ENCODE results near the gene C17orf78.
"Not testable (repeated sequence)": the region's sequence is repeated elsewhere in the genome, so short reads cannot be mapped to it uniquely, and the experiment has no call there.

The C17orf78 gene

GRCh38 chr17:37406635-37407461 is 31.1 kb downstream of the C17orf78 start, which contains the start of the genes ACACA and TADA2A:
TSS of gene ACACA (minus strand) at chr17:37406836. CDS start at chr17:37406299, 537 bp downstream.
TSS of gene TADA2A (plus strand) at chr17:37406886. CDS start at chr17:37411366, 4,480 bp downstream.
- Histone ChIP-seq H3K9ac (ENCODE audit: low read length in 2 of 2) (peak within 1 kb of the TSS; percentile 85 to 90), H3K36me3 (ENCODE audit: control insufficient read depth in 2 of 2, insufficient read depth in 2 of 2, low read length in 2 of 2) (peaks cover 4% of the 10 kb centered on the region in 2 donors), H3K9me3 (ENCODE audit: control insufficient read depth in 2 of 2, low read length in 2 of 2) (no peaks in the 10 kb centered on the region), H3K4me3 (ENCODE audit: low read length in 2 of 2) (peak within 1 kb of the TSS; percentile 87 to 90), H3K27me3 (ENCODE audit: control insufficient read depth in 1 of 2, insufficient read depth in 2 of 2, low read length in 2 of 2) (no peaks in the 10 kb centered on the region), H3K27ac (ENCODE audit: low read length) (peak within 1 kb of the TSS; percentile 83), H3K4me1 (ENCODE audit: control insufficient read depth, insufficient read depth, low read length) (peaks cover 7% of the 10 kb centered on the region)

GRCh38 chr17:37408145-37408479 is 32.3 kb downstream of the C17orf78 start:
- H3K27ac ChIP-seq (ENCODE audit: low read length); H3K4me3 ChIP-seq (ENCODE audit: low read length in 2 of 2); H3K9ac ChIP-seq (ENCODE audit: low read length in 2 of 2); H3K9me3 ChIP-seq (ENCODE audit: control insufficient read depth in 2 of 2, low read length in 2 of 2); H3K36me3 ChIP-seq (ENCODE audit: control insufficient read depth in 2 of 2, insufficient read depth in 2 of 2, low read length in 2 of 2); H3K4me1 ChIP-seq (ENCODE audit: control insufficient read depth, insufficient read depth, low read length); H3K27me3 ChIP-seq (ENCODE audit: control insufficient read depth in 1 of 2, insufficient read depth in 2 of 2, low read length in 2 of 2): not testable (repeated sequence)

- Histone ChIP-seq H3K36me3 (ENCODE audit: control insufficient read depth in 2 of 2, insufficient read depth in 2 of 2, low read length in 2 of 2) (peaks cover 11 to 12% of the 10 kb centered on the region in 2 donors), H3K4me3 (ENCODE audit: low read length in 2 of 2) (no peak overlapping the region)
Observed at GRCh38 chr17:37410357-37410756, 34.6 kb downstream of the C17orf78 start.

GRCh38 chr17:37413875-37414519 is 38.2 kb downstream of the C17orf78 start:
- Histone ChIP-seq H3K9me3 (ENCODE audit: control insufficient read depth in 2 of 2, low read length in 2 of 2) (no peaks in the 10 kb centered on the region), H3K4me1 (ENCODE audit: control insufficient read depth, insufficient read depth, low read length) (no peaks in the 10 kb centered on the region), H3K27ac (ENCODE audit: low read length) (no peak overlapping the region), H3K4me3 (ENCODE audit: low read length in 2 of 2) (no peak overlapping the region), H3K27me3 (ENCODE audit: control insufficient read depth in 1 of 2, insufficient read depth in 2 of 2, low read length in 2 of 2) (no peaks in the 10 kb centered on the region), H3K9ac (ENCODE audit: low read length in 2 of 2) (no peak overlapping the region), H3K36me3 (ENCODE audit: control insufficient read depth in 2 of 2, insufficient read depth in 2 of 2, low read length in 2 of 2) (peaks cover 12 to 14% of the 10 kb centered on the region in 2 donors)

More at GRCh38 chr17:37410357-37410756, 34.6 kb downstream of the C17orf78 start:
- Histone ChIP-seq H3K9me3 (ENCODE audit: control insufficient read depth in 2 of 2, low read length in 2 of 2) (no peaks in the 10 kb centered on the region), H3K27ac (ENCODE audit: low read length) (no peak overlapping the region), H3K27me3 (ENCODE audit: control insufficient read depth in 1 of 2, insufficient read depth in 2 of 2, low read length in 2 of 2) (no peaks in the 10 kb centered on the region), H3K4me1 (ENCODE audit: control insufficient read depth, insufficient read depth, low read length) (peaks cover 7% of the 10 kb centered on the region), H3K9ac (ENCODE audit: low read length in 2 of 2) (no peak overlapping the region)

GRCh38 chr17:37417852-37418251 is 42.1 kb downstream of the C17orf78 start:
- H3K27ac ChIP-seq (ENCODE audit: low read length): no peak overlapping the region
- no peak overlapping the region for H3K4me3 ChIP-seq (ENCODE audit: low read length in 2 of 2)
- no peaks in the 10 kb centered on the region for H3K4me1 ChIP-seq (ENCODE audit: control insufficient read depth, insufficient read depth, low read length)
- H3K27me3 ChIP-seq (ENCODE audit: control insufficient read depth in 1 of 2, insufficient read depth in 2 of 2, low read length in 2 of 2): no peaks in the 10 kb centered on the region
- peaks cover 13 to 15% of the 10 kb centered on the region in 2 donors for H3K36me3 ChIP-seq (ENCODE audit: control insufficient read depth in 2 of 2, insufficient read depth in 2 of 2, low read length in 2 of 2)
- H3K9me3 ChIP-seq (ENCODE audit: control insufficient read depth in 2 of 2, low read length in 2 of 2): no peaks in the 10 kb centered on the region
- H3K9ac ChIP-seq (ENCODE audit: low read length in 2 of 2): no peak overlapping the region

GRCh38 chr17:37422971-37423625 is 47.3 kb downstream of the C17orf78 start:
- H3K9ac ChIP-seq (ENCODE audit: low read length in 2 of 2): no peak overlapping the region
- H3K27me3 ChIP-seq (ENCODE audit: control insufficient read depth in 1 of 2, insufficient read depth in 2 of 2, low read length in 2 of 2): no peaks in the 10 kb centered on the region
- no peaks in the 10 kb centered on the region for H3K4me1 ChIP-seq (ENCODE audit: control insufficient read depth, insufficient read depth, low read length)
- H3K36me3 ChIP-seq (ENCODE audit: control insufficient read depth in 2 of 2, insufficient read depth in 2 of 2, low read length in 2 of 2): peaks cover 16 to 18% of the 10 kb centered on the region in 2 donors
- no peak overlapping the region for H3K4me3 ChIP-seq (ENCODE audit: low read length in 2 of 2)
- no peaks in the 10 kb centered on the region for H3K9me3 ChIP-seq (ENCODE audit: control insufficient read depth in 2 of 2, low read length in 2 of 2)
- no peak overlapping the region for H3K27ac ChIP-seq (ENCODE audit: low read length)

GRCh38 chr17:37425268-37425667 is 49.5 kb downstream of the C17orf78 start:
- H3K27me3 ChIP-seq (ENCODE audit: control insufficient read depth in 1 of 2, insufficient read depth in 2 of 2, low read length in 2 of 2): no peaks in the 10 kb centered on the region
- no peak overlapping the region for H3K4me3 ChIP-seq (ENCODE audit: low read length in 2 of 2)
- no peaks in the 10 kb centered on the region for H3K4me1 ChIP-seq (ENCODE audit: control insufficient read depth, insufficient read depth, low read length)
- H3K36me3 ChIP-seq (ENCODE audit: control insufficient read depth in 2 of 2, insufficient read depth in 2 of 2, low read length in 2 of 2): peaks cover 11 to 18% of the 10 kb centered on the region in 2 donors
- H3K27ac ChIP-seq (ENCODE audit: low read length): no peak overlapping the region
- H3K9ac ChIP-seq (ENCODE audit: low read length in 2 of 2): no peak overlapping the region
- no peaks in the 10 kb centered on the region for H3K9me3 ChIP-seq (ENCODE audit: control insufficient read depth in 2 of 2, low read length in 2 of 2)

GRCh38 chr17:37429039-37429438 is 53.3 kb downstream of the C17orf78 start:
- peaks cover 4 to 11% of the 10 kb centered on the region in 2 donors for H3K36me3 ChIP-seq (ENCODE audit: control insufficient read depth in 2 of 2, insufficient read depth in 2 of 2, low read length in 2 of 2)
- no peak overlapping the region for H3K27ac ChIP-seq (ENCODE audit: low read length)
- H3K9ac ChIP-seq (ENCODE audit: low read length in 2 of 2): no peak overlapping the region
- no peaks in the 10 kb centered on the region for H3K4me1 ChIP-seq (ENCODE audit: control insufficient read depth, insufficient read depth, low read length)
- H3K27me3 ChIP-seq (ENCODE audit: control insufficient read depth in 1 of 2, insufficient read depth in 2 of 2, low read length in 2 of 2): no peaks in the 10 kb centered on the region
- H3K9me3 ChIP-seq (ENCODE audit: control insufficient read depth in 2 of 2, low read length in 2 of 2): no peaks in the 10 kb centered on the region
- no peak overlapping the region for H3K4me3 ChIP-seq (ENCODE audit: low read length in 2 of 2)

- Histone ChIP-seq H3K4me1 (ENCODE audit: control insufficient read depth, insufficient read depth, low read length) (no peaks in the 10 kb centered on the region), H3K9me3 (ENCODE audit: control insufficient read depth in 2 of 2, low read length in 2 of 2) (no peaks in the 10 kb centered on the region), H3K36me3 (ENCODE audit: control insufficient read depth in 2 of 2, insufficient read depth in 2 of 2, low read length in 2 of 2) (peaks cover 4 to 11% of the 10 kb centered on the region in 2 donors), H3K27ac (ENCODE audit: low read length) (no peak overlapping the region), H3K4me3 (ENCODE audit: low read length in 2 of 2) (no peak overlapping the region), H3K9ac (ENCODE audit: low read length in 2 of 2) (no peak overlapping the region), H3K27me3 (ENCODE audit: control insufficient read depth in 1 of 2, insufficient read depth in 2 of 2, low read length in 2 of 2) (no peaks in the 10 kb centered on the region)
Observed at GRCh38 chr17:37429453-37429852, 53.7 kb downstream of the C17orf78 start.

GRCh38 chr17:37430051-37430627 is 54.4 kb downstream of the C17orf78 start:
- Histone ChIP-seq H3K36me3 (ENCODE audit: control insufficient read depth in 2 of 2, insufficient read depth in 2 of 2, low read length in 2 of 2) (peaks cover 0 to 9% of the 10 kb centered on the region in 2 donors), H3K27me3 (ENCODE audit: control insufficient read depth in 1 of 2, insufficient read depth in 2 of 2, low read length in 2 of 2) (no peaks in the 10 kb centered on the region), H3K9ac (ENCODE audit: low read length in 2 of 2) (no peak overlapping the region), H3K27ac (ENCODE audit: low read length) (no peak overlapping the region), H3K9me3 (ENCODE audit: control insufficient read depth in 2 of 2, low read length in 2 of 2) (no peaks in the 10 kb centered on the region), H3K4me3 (ENCODE audit: low read length in 2 of 2) (no peak overlapping the region), H3K4me1 (ENCODE audit: control insufficient read depth, insufficient read depth, low read length) (no peaks in the 10 kb centered on the region)

Data from stomach smooth muscle (tissue), 2 donors.